ENCODE results near the gene THPO.

The THPO gene

GRCh38 chr3:184368586-184369183 is 9.3 kb downstream of the THPO start:
- H3K27ac ChIP-seq = peak overlapping the region in 5 of 21 experiments; percentile 2 to 73 (median 31)

GRCh38 chr3:184368116-184368515 is 9.9 kb downstream of the THPO start:
- Histone ChIP-seq H3K4me3 (no peak overlapping the region), H3K27ac (peak overlapping the region in 2 of 21 experiments; percentile 26)

More at GRCh38 chr3:184368586-184369183, 9.3 kb downstream of the THPO start:
- no peak overlapping the region for H3K4me3 ChIP-seq

GRCh38 chr3:184366619-184367289 is 11.3 kb downstream of the THPO start:
- Histone ChIP-seq H3K4me3 (no peak overlapping the region), H3K27ac (no peak overlapping the region)

GRCh38 chr3:184362668-184363546 is 15.1 kb downstream of the THPO start:
- Histone ChIP-seq H3K4me3 (peak overlapping the region; percentile 63 to 91 (median 81)), H3K27ac (peak overlapping the region; percentile 88 to 99 (median 98))

- Histone ChIP-seq H3K4me3 (peak overlapping the region; percentile 63 to 91 (median 81)), H3K27ac (peak overlapping the region; percentile 88 to 99 (median 98))
These were observed 15.9 kb downstream of the THPO start for GRCh38 chr3:184361932-184362667.

GRCh38 chr3:184361532-184361931 is 16.5 kb downstream of the THPO start, which contains the start of the genes CLCN2 and POLR2H:
Gene CLCN2, minus strand, starts transcription at chr3:184361605. Its CDS starts 126 bp downstream, at chr3:184361479.
Gene POLR2H, plus strand, starts transcription at chr3:184361710. Its CDS starts 1,783 bp downstream, at chr3:184363493.
- peak within 1 kb of the TSS; percentile 88 to 99 (median 98) for H3K27ac ChIP-seq

GRCh38 chr3:184360929-184361531 is 17.0 kb downstream of the THPO start:
- peak overlapping the region; percentile 63 to 91 (median 81) for H3K4me3 ChIP-seq
- peak overlapping the region in 20 of 21 experiments; percentile 47 to 99 (median 98) for H3K27ac ChIP-seq

More at GRCh38 chr3:184361532-184361931, 16.5 kb downstream of the THPO start, which contains the start of the genes CLCN2 and POLR2H:
- H3K4me3 ChIP-seq = peak within 1 kb of the TSS; percentile 63 to 91 (median 81)

- H3K27ac ChIP-seq = peak overlapping the region in 2 of 21 experiments; percentile 94 to 96
- peak overlapping the region in 6 of 7 experiments; percentile 68 to 91 (median 82) for H3K4me3 ChIP-seq
These were observed 17.7 kb downstream of the THPO start for GRCh38 chr3:184360070-184360928.

GRCh38 chr3:184359610-184360009 is 18.4 kb downstream of the THPO start:
- H3K27ac ChIP-seq = no peak overlapping the region
- H3K4me3 ChIP-seq = no peak overlapping the region

GRCh38 chr3:184358921-184359350 is 19.1 kb downstream of the THPO start:
- Histone ChIP-seq H3K4me3 (no peak overlapping the region), H3K27ac (no peak overlapping the region)

GRCh38 chr3:184358124-184358767 is 19.8 kb downstream of the THPO start:
- no peak overlapping the region for H3K4me3 ChIP-seq
- H3K27ac ChIP-seq = no peak overlapping the region

GRCh38 chr3:184357248-184358123 is 20.5 kb downstream of the THPO start:
- no peak overlapping the region for H3K4me3 ChIP-seq

GRCh38 chr3:184355261-184356040 is 22.6 kb downstream of the THPO start:
- Histone ChIP-seq H3K27ac (no peak overlapping the region), H3K4me3 (no peak overlapping the region)

More at GRCh38 chr3:184357248-184358123, 20.5 kb downstream of the THPO start:
- no peak overlapping the region for H3K27ac ChIP-seq

- Histone ChIP-seq H3K27ac (no peak overlapping the region), H3K4me3 (no peak overlapping the region)
These were observed 23.3 kb downstream of the THPO start for GRCh38 chr3:184354754-184355153.

GRCh38 chr3:184354121-184354728 is 23.8 kb downstream of the THPO start:
- Histone ChIP-seq H3K27ac (no peak overlapping the region), H3K4me3 (no peak overlapping the region)
